Testis (tissue), 3 donors: ENCODE results near the gene CDKAL1. TPM values are rescaled to one million over a fixed set of nuclear protein-coding genes. Genes with fewer than 3 reads are reported as not detected.
"Not testable (repeated sequence)": the region's sequence is repeated elsewhere in the genome, so short reads cannot be mapped to it uniquely, and the experiment has no call there.

Experiments used
- DNase-seq: peaks from one replicate; pipeline ENCODE4 v3.0.0-alpha.2; 2019
- H3K27ac ChIP-seq, 2 donors: fragments of 200-600 bp; sonication (generic); one replicate each; pipeline ENCODE4 v1.5.1; 2019
- H3K27me3 ChIP-seq: fragments of 200-600 bp; sonication (generic); one replicate; pipeline ENCODE4 v1.5.1; 2019
- H3K36me3 ChIP-seq: fragments of 200-600 bp; sonication (generic); one replicate; pipeline ENCODE4 v1.5.1; 2017; ENCODE audit warnings: low read depth; ENCODE audit errors: missing control alignments
- H3K4me1 ChIP-seq: fragments of 200-600 bp; sonication (generic); one replicate; pipeline ENCODE4 v1.5.1; 2019
- H3K4me3 ChIP-seq, 2 donors: fragments of 200-600 bp; sonication (generic); one replicate each; pipeline ENCODE4 v1.5.1; 2017 to 2019
- H3K9me3 ChIP-seq: fragments of 200-600 bp; sonication (generic); one replicate; pipeline ENCODE4 v1.5.1; 2017
- POLR2A ChIP-seq: fragments of 450-650 bp; IDR thresholded peaks from one replicate; pipeline ENCODE4 v1.6.1; 2017; ENCODE audit warnings: antibody characterized with exemption, mild to moderate bottlenecking, moderate library complexity
- WGBS, 2 donors: methylation state at CpG; one replicate each; pipeline ENCODE4 v1.1.5; 2018; 5-methylcytosine and 5-hydroxymethylcytosine counted together
- intact Hi-C: fragments of 100-400 bp; cut with DNase I; formaldehyde crosslinking; loops from one replicate; pipeline ENCODE4 v1.15.1; 2023; ENCODE audit warnings: low total_unique reads
- polyA plus RNA-seq: library from polyadenylated mRNA; stranded (reverse); fragments of 350-450 nt; fragmentation: Illumina TruSeq; extraction: RNeasy Lipid Tissue Mini Kit (QIAGEN cat#74804); gene quantifications from one replicate; pipeline ENCODE4 v1.2.3, GENCODE V29; 2014; ENCODE audit warnings: low read depth, low replicate concordance; ENCODE audit not compliant: insufficient read depth
- total RNA-seq, 2 donors: library from RNA; depleted of rRNA; stranded (reverse); fragments of >200 nt; gene quantifications; one replicate each; pipeline ENCODE4 v1.2.3, GENCODE V29; 2016
- TF ChIP-seq, protein P1 (sequence below), 3 experiments: fragments of 450-650 bp in 2 of 3; fragments of 200-600 bp in 1 of 3; sonication (generic) in 1 of 3; IDR thresholded peaks; one replicate each; pipeline ENCODE4 v1.5.1; 2016 to 2019; ENCODE audit warnings: antibody characterized with exemption in 3 of 3, mild to moderate bottlenecking in 2 of 3, moderate library complexity in 1 of 3

CDKAL1 gene
- total and polyA plus RNA-seq, 3 donors from 2014 or later, result 11.1 to 18.5 (median 16.1) TPM

DNA sequence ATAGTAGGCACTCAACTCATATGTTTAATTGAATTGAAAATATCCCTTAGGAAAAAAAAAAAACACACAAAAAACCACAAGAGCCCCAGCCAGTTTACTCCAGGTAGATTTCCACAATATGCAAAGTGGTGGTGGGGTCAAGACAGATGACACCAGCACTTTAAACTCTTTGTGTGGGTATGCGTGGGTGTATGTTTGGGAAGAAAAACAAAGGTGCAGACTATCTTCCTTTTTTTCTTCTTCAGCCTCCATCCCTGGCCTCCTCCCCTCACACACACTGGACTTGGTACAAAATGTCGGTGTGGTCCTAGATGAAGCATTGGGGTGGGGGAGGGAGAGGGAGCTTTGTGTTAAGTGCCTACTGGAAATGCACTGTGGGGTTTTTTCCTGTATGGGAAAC, 42.2 kb upstream of the CDKAL1 start:
- intact Hi-C loops, result no loop called here
- no peak for TF ChIP-seq POLR2A

DNA sequence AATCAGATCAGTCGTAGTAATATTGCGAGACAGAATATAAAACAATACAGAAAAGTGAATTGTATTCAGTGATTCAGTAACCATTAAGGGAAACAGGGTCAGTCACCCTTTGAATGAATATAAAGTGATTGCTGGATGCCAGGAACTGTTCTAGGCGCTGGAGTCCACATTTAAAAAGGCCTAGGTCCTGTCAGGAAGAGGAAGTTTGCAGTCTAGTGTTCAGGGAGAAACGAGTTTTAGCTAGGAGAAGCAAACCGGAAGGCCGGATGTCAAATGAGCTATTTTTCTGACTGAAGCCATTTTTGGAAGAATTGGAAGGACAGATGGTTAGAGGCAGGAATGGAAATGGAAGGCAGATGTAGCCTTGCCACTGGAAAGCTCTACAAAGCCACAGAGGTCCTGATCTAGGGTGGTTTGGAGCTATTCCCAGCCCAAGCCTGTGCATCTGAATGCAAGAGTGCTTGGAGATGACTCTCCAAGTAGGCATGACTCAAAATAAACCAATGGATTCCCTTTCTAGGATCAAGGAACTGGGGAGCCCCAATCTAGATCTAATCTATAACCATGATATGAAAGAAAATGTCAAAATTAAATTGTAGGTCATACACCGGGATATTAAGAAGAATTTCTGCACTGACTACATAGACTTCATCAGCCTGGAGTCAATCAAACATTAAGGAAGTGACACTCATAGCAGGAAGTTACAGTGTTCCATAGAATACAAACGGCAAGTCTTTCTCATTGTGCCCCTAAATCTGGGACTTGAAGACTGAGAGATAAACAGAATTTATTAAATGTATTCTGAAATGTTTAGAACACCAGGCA, 36.8 kb upstream of the CDKAL1 start:
- no peaks in the 10 kb centered on the region for H3K4me1 ChIP-seq
- H3K4me3 ChIP-seq, result no peak overlapping the region
- no peaks in the 10 kb centered on the region for H3K9me3 ChIP-seq
- WGBS, 2 donors, result 79 to 82% methylated on average over 8 of the region's 8 CpGs
- no peaks in the 10 kb centered on the region for H3K27me3 ChIP-seq
- H3K36me3 ChIP-seq, result no peaks in the 10 kb centered on the region
- intact Hi-C loops, result no loop called here
- no peak for TF ChIP-seq POLR2A
- TF ChIP-seq, protein P1, sequence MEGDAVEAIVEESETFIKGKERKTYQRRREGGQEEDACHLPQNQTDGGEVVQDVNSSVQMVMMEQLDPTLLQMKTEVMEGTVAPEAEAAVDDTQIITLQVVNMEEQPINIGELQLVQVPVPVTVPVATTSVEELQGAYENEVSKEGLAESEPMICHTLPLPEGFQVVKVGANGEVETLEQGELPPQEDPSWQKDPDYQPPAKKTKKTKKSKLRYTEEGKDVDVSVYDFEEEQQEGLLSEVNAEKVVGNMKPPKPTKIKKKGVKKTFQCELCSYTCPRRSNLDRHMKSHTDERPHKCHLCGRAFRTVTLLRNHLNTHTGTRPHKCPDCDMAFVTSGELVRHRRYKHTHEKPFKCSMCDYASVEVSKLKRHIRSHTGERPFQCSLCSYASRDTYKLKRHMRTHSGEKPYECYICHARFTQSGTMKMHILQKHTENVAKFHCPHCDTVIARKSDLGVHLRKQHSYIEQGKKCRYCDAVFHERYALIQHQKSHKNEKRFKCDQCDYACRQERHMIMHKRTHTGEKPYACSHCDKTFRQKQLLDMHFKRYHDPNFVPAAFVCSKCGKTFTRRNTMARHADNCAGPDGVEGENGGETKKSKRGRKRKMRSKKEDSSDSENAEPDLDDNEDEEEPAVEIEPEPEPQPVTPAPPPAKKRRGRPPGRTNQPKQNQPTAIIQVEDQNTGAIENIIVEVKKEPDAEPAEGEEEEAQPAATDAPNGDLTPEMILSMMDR (IDR thresholded peaks at IDR 0.05), result no peak
- DNase-seq, result no peak
- no peak overlapping the region for H3K27ac ChIP-seq

More for the DNA sequence above, 42.2 kb upstream of the CDKAL1 start:
- 88 to 89% methylated on average over 2 of the region's 2 CpGs for WGBS, 2 donors
- H3K4me3 ChIP-seq, result no peak overlapping the region
- no peaks in the 10 kb centered on the region for H3K9me3 ChIP-seq
- H3K27me3 ChIP-seq, result no peaks in the 10 kb centered on the region
- no peaks in the 10 kb centered on the region for H3K36me3 ChIP-seq
- H3K27ac ChIP-seq, result no peak overlapping the region
- no peaks in the 10 kb centered on the region for H3K4me1 ChIP-seq
- no peak for DNase-seq

DNA sequence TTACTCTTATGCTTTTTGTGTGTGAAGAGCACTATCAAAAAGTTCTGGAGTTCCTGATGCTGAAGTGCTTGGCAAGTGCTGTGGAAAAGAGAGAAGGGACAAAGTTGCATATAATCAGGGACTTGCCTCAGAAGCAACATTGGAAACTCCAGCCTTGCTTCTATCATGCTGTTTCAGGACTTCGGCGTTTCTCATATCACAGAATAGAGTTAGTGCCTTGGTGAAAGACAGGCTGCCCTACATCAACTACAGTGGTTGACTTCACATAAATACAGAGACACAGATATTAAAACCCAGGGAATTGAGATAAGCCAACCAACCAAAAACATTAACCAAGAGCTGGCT, 36.2 kb upstream of the CDKAL1 start:
- intact Hi-C loops, result no loop called here
- Histone ChIP-seq H3K27me3 (no peaks in the 10 kb centered on the region), H3K27ac (no peak overlapping the region), H3K36me3 (no peaks in the 10 kb centered on the region), H3K4me3 (no peak overlapping the region), H3K9me3 (no peaks in the 10 kb centered on the region), H3K4me1 (no peaks in the 10 kb centered on the region)
- TF ChIP-seq, protein P1 (IDR thresholded peaks at IDR 0.05), result no peak
- no peak for TF ChIP-seq POLR2A
- no peak for DNase-seq
- 86 to 96% methylated on average over 2 of the region's 2 CpGs for WGBS, 2 donors

DNA sequence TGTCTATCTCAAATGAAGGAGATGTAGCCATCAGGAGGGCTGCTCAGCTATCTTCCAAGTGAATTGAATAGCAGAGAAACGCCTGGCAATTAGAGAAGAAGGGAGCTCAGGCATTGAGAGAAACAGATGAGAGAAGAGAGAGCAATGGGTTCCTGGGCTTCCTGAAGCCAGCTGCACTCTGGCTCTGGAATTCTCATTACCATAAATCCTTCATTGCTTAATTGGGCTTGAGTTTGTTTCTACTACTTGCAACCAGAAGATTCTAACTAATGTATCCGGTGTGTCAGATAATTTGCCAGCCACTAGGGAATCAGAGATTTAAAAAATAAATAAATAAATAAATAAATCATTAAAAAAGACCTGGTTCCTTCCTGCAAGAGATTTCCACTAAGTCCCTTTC, 25.0 kb upstream of the CDKAL1 start:
- Histone ChIP-seq H3K27ac (no peak overlapping the region), H3K36me3 (no peaks in the 10 kb centered on the region), H3K27me3 (no peaks in the 10 kb centered on the region), H3K4me3 (no peak overlapping the region), H3K4me1 (no peaks in the 10 kb centered on the region), H3K9me3 (no peaks in the 10 kb centered on the region)
- intact Hi-C loops, result no loop called here
- no peak for DNase-seq
- 55% methylated on average over 2 of the region's 2 CpGs for WGBS, 2 donors
- TF ChIP-seq POLR2A, result no peak
- TF ChIP-seq, protein P1 (IDR thresholded peaks at IDR 0.05), result no peak

DNA sequence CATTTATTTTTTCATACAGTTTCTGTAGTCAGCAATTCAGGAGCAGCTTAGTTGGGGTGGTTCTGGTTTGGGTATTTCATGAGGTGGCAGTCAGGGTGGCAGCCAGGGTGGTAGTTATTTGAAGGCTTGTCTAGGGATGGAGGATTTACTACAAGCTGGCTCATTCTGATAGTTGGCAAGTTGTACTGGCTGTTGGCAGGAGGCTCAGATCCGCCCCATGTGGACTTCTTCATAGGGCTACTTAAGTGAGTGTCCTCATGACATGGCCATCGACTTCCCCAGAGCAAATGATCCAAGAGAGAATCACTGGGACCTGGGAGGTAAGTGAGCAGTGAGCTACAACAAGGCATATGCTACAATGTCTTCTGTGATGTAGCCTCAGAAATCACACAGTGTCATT, 22.4 kb upstream of the CDKAL1 start:
- H3K9me3 ChIP-seq, result no peaks in the 10 kb centered on the region
- WGBS, 2 donors, result 75 to 91% methylated on average over 2 of the region's 2 CpGs
- no peak overlapping the region for H3K27ac ChIP-seq
- H3K4me1 ChIP-seq, result no peaks in the 10 kb centered on the region
- H3K27me3 ChIP-seq, result no peaks in the 10 kb centered on the region
- no peak for DNase-seq
- intact Hi-C loops, result no loop called here
- H3K4me3 ChIP-seq, result no peak overlapping the region
- no peak for TF ChIP-seq POLR2A
- TF ChIP-seq, protein P1 (IDR thresholded peaks at IDR 0.05), result no peak
- no peaks in the 10 kb centered on the region for H3K36me3 ChIP-seq

DNA sequence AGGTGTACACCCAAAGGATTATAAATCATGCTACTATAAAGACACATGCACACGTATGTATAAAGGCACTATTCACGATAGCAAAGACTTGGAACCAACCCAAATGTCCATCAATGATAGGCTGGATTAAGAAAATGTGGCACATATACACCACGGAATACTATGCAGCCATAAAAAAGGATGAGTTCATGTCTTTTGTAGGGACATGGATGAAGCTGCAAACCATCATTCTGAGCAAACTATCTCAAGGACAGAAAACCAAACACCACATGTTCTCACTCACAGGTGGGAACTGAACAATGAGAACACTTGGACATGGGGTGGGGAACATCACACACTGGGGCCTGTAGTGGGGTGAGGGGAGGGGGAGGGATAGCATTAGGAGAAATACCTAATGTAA, 9.0 kb upstream of the CDKAL1 start:
- H3K4me3 ChIP-seq, DNase-seq, H3K27ac ChIP-seq, H3K36me3 ChIP-seq, H3K4me1 ChIP-seq, H3K27me3 ChIP-seq, H3K9me3 ChIP-seq: not testable (repeated sequence)
- WGBS, 2 donors, result 79 to 82% methylated on average over 3 of the region's 3 CpGs
- intact Hi-C loops, result loop anchor here (5.0 to 10.0 kb wide), 2 partner anchors 233 to 430 kb away; no protein-coding TSS in a partner anchor
